OCI-LY7 (cell line): ENCODE measurements around the gene SH3RF1.

ENCODE experiments used
- EZH2phosphoT487 ChIP-seq: fragments of 200-600 bp; sonication (generic); IDR thresholded peaks from 2 replicates; pipeline ENCODE4 v1.6.1; 2018; ENCODE audit warnings: low read depth, borderline replicate concordance, mild to moderate bottlenecking, mixed run types, antibody characterized with exemption, low read length, moderate library complexity, mixed read lengths
- TF ChIP-seq, protein P1 (sequence below): fragments of 200-600 bp; sonication (generic); conservative IDR thresholded peaks from 2 replicates; pipeline ENCODE4 v1.5.1; 2014; ENCODE audit warnings: mild to moderate bottlenecking, antibody characterized with exemption, low read length, moderate library complexity, mixed read lengths

DNA sequence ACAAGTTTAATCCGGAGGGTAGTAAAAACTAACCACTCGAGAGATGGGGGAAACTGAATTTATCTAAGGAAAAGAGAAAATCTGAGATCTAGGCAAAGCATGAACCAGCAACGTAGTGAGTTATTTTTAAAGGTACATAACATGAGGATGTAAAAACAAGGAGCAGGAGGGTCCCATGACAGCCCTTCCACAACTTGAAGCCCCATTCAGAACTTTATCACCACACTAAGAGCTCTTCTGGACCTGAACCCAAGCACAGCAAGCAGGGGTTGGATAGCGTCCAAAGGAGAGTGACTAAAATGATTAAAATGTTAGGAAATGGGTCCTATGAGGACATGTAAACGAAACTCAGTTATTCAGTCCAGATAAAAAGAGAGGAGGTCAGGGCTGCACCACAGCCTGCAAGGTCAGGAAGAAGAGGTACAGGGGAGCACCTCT is 16.2 kb downstream of the SH3RF1 start:
- TF ChIP-seq, protein P1, sequence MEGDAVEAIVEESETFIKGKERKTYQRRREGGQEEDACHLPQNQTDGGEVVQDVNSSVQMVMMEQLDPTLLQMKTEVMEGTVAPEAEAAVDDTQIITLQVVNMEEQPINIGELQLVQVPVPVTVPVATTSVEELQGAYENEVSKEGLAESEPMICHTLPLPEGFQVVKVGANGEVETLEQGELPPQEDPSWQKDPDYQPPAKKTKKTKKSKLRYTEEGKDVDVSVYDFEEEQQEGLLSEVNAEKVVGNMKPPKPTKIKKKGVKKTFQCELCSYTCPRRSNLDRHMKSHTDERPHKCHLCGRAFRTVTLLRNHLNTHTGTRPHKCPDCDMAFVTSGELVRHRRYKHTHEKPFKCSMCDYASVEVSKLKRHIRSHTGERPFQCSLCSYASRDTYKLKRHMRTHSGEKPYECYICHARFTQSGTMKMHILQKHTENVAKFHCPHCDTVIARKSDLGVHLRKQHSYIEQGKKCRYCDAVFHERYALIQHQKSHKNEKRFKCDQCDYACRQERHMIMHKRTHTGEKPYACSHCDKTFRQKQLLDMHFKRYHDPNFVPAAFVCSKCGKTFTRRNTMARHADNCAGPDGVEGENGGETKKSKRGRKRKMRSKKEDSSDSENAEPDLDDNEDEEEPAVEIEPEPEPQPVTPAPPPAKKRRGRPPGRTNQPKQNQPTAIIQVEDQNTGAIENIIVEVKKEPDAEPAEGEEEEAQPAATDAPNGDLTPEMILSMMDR, result no peak
- no peak for TF ChIP-seq EZH2phosphoT487
